Stomach (tissue), 4 donors: ENCODE data around the gene BCL2.

Source experiments
- CTCF ChIP-seq, 7 experiments: fragments of 450-650 bp in 4 of 7; fragments of 200-600 bp in 3 of 7; sonication (generic) in 3 of 7; IDR thresholded peaks; one replicate each; pipeline ENCODE4 v1.5.1; 2016 to 2019; ENCODE audit warnings: antibody characterized with exemption in 7 of 7, control low read depth in 2 of 7, mild to moderate bottlenecking in 1 of 7
- EP300 ChIP-seq: sonication (generic); formaldehyde crosslinking; IDR thresholded peaks from one replicate; pipeline ENCODE4 v1.6.1; 2017; ENCODE audit warnings: antibody characterized with exemption
- POLR2A ChIP-seq, 4 donors: fragments of 450-650 bp; IDR thresholded peaks; one replicate each; pipeline ENCODE4 v1.6.1; 2016; ENCODE audit warnings: antibody characterized with exemption in 4 of 4, control low read depth in 2 of 4, mild to moderate bottlenecking in 1 of 4, moderate library complexity in 1 of 4
- POLR2AphosphoS5 ChIP-seq, 3 donors: sonication (generic); formaldehyde crosslinking; IDR thresholded peaks; one replicate each; pipeline ENCODE4 v1.6.1; 2016; ENCODE audit warnings: antibody characterized with exemption in 3 of 3

GRCh38 chr18:63210521-63210920, 109.0 kb downstream of the BCL2 start:
- TF ChIP-seq CTCF (IDR thresholded peaks at IDR 0.05) (no peak), POLR2AphosphoS5 (IDR thresholded peaks at IDR 0.05) (no peak), POLR2A (IDR thresholded peaks at IDR 0.05) (no peak), EP300 (no peak)
